Heart left ventricle (tissue), 16 donors: ENCODE data around the gene HLA-DOA. TPM values are rescaled to one million over a fixed set of nuclear protein-coding genes. Genes with fewer than 3 reads are reported as not detected.
A peak's percentile ranks its signal among the peaks of the same experiment; 100 is the strongest.

Source experiments
- ATAC-seq, 4 donors: fragments of 200-7000 bp; cut with Tn5 transposase; one replicate each; pipeline ENCODE4 v1.9.1; 2020 to 2022; ENCODE audit warnings: moderate library complexity in 4 of 4, mild to moderate bottlenecking in 3 of 4, moderate number of reproducible peaks in 1 of 4
- DNase-seq, 5 donors: peaks; one replicate each; pipeline ENCODE4 v3.0.0-alpha.2; 2020
- H3K27ac ChIP-seq, 12 donors: fragments of 200-600 bp; sonication (generic) in 4 of 12; one replicate each; pipeline versions ENCODE4 v1.5.0 to v1.8.0; 2016 to 2022; ENCODE audit warnings: mild to moderate bottlenecking in 2 of 12
- H3K27me3 ChIP-seq, 9 donors: fragments of 200-600 bp; sonication (generic) in 2 of 9; one replicate each; pipeline versions ENCODE4 v1.5.1 to v1.8.0; 2016 to 2022; ENCODE audit warnings: mild to moderate bottlenecking in 3 of 9
- H3K36me3 ChIP-seq, 9 donors: fragments of 200-600 bp; sonication (generic) in 2 of 9; one replicate each; pipeline versions ENCODE4 v1.5.0 to v1.8.0; 2018 to 2022; ENCODE audit warnings: mild to moderate bottlenecking in 2 of 9
- H3K4me1 ChIP-seq, 12 donors: fragments of 200-600 bp; sonication (generic) in 4 of 12; one replicate each; pipeline versions ENCODE4 v1.5.0 to v1.8.0; 2016 to 2022; ENCODE audit warnings: mild to moderate bottlenecking in 3 of 12
- H3K4me3 ChIP-seq, 12 donors: fragments of 200-600 bp; sonication (generic) in 4 of 12; one replicate each; pipeline versions ENCODE4 v1.5.0 to v1.8.0; 2017 to 2022; ENCODE audit warnings: mild to moderate bottlenecking in 9 of 12, moderate library complexity in 4 of 12
- H3K9me3 ChIP-seq, 12 donors: fragments of 200-600 bp; sonication (generic) in 4 of 12; one replicate each; pipeline versions ENCODE4 v1.5.0 to v1.8.0; 2016 to 2022; ENCODE audit warnings: mild to moderate bottlenecking in 1 of 12
- POLR2A ChIP-seq, 2 donors: fragments of 450-650 bp; IDR thresholded peaks; one replicate each; pipeline ENCODE4 v1.6.1; 2017; ENCODE audit warnings: antibody characterized with exemption in 2 of 2, mild to moderate bottlenecking in 2 of 2, moderate library complexity in 2 of 2
- WGBS, 4 donors: extraction: QIAGEN DNeasy Blood & Tissue Kit in 2 of 4; methylation state at CpG; one replicate each; pipeline versions ENCODE4 v1.1.5 to v1.1.7; 2013 to 2018; 5-methylcytosine and 5-hydroxymethylcytosine counted together
- intact Hi-C, 10 donors: fragments of 100-400 bp; cut with DNase I; formaldehyde crosslinking; loops; one replicate each; pipeline versions ENCODE4 v1.11.1 to v1.14.2; 2022
- polyA plus RNA-seq, 2 donors: library from polyadenylated mRNA; stranded (reverse); fragments of 200-250 nt; gene quantifications; one replicate each; pipeline ENCODE4 v1.2.3, GENCODE V29; 2013
- total RNA-seq, 9 donors: library from RNA; depleted of rRNA in 2 of 9; stranded (reverse); fragments of >200 nt in 2 of 9; fragmentation: NEBNext Ultra II Directional in 3 of 9; extraction: Animal tissue kit (Norgen Biotek cat#: 25700) in 3 of 9; gene quantifications; one replicate each; pipeline versions ENCODE4 v1.1.0 to v1.2.4, GENCODE V29; 2016 to 2023
- TF ChIP-seq, protein P1 (sequence below), 12 donors: fragments of 200-600 bp; sonication (generic) in 4 of 12; IDR thresholded peaks; one replicate each; pipeline versions ENCODE4 v1.5.0 to v1.8.0; 2018 to 2022; ENCODE audit warnings: antibody characterized with exemption in 12 of 12, mild to moderate bottlenecking in 5 of 12
- donor health status: ischemic (EF 13 %, LVEDD 7.1; RV severe dilation, severe dysfunction).
- donor health status: healthy with polysubstance abuse.
- donor health status: DM: no; HTN: yes; CAD: no.
- donor health status: DM: no; HTN: no; CAD: no.
- donor health status: ischemic (EF 25% LVEDD 6.9; RV normal size, moderate dysfunction).
- donor health status: ischemic (EF 25% LVEDD 5.7; RV mildly dilated, moderate dysfunction).
- donor health status: healthy.
- donor health status: DM: yes; HTN: yes; CAD: no.
- donor health status: ischemic (EF 35%, LVEDD 5.7; RV mildly dilated, moderate dysfunction).
- donor health status: nonischemic (EF 11% LVEDD 7.7; RV severe dilation, severe dysfunction).
- donor health status: DM: yes; HTN: yes; CAD: no.
- donor health status: PGD.
- donor health status: ischemic (EF 29% LVEDD 5.4; RV normal size, mild dysfunction).
- donor health status: nonischemic (EF 23%, LVEDD 6.1; RV moderate dilation, normal function).

HLA-DOA gene
- total and polyA plus RNA-seq, 11 donors: 0.44 to 32.4 (median 1.3) TPM

DNA sequence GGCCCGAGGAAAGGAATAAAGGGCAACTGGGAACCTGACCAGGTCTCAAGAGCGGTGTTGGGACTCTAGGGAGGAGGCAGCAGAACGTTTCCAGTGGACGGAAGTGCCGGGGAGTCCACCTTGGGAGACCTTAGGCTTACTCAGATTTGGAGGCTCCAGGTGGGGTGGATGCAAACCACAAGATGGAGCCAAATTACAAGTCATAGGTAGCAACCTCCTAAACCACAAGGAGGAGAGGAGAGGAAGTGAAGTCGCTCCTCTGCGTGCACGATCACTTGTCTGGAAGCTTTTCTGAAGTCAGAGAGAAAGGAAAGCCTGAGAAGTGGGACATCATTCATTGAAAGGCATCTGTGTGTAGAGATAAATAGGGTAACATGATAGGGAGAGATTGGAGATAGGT, 9.3 kb downstream of the HLA-DOA start:
- DNase-seq (no peak), ATAC-seq (no peak)
- no peak for TF ChIP-seq POLR2A (IDR thresholded peaks at IDR 0.05)
- TF ChIP-seq, protein P1, sequence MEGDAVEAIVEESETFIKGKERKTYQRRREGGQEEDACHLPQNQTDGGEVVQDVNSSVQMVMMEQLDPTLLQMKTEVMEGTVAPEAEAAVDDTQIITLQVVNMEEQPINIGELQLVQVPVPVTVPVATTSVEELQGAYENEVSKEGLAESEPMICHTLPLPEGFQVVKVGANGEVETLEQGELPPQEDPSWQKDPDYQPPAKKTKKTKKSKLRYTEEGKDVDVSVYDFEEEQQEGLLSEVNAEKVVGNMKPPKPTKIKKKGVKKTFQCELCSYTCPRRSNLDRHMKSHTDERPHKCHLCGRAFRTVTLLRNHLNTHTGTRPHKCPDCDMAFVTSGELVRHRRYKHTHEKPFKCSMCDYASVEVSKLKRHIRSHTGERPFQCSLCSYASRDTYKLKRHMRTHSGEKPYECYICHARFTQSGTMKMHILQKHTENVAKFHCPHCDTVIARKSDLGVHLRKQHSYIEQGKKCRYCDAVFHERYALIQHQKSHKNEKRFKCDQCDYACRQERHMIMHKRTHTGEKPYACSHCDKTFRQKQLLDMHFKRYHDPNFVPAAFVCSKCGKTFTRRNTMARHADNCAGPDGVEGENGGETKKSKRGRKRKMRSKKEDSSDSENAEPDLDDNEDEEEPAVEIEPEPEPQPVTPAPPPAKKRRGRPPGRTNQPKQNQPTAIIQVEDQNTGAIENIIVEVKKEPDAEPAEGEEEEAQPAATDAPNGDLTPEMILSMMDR (IDR thresholded peaks at IDR 0.05): peak in 6 of 12 donors; percentile 19 to 40 (median 28)
- H3K9me3 ChIP-seq: no peaks in the 10 kb centered on the region
- peaks cover 0 to 12% (median 0%) of the 10 kb centered on the region in 12 donors for H3K4me1 ChIP-seq
- intact Hi-C loops: no loop called here
- WGBS, 4 donors: 25 to 40% (median 38%) methylated on average over 8 of the region's 8 CpGs
- peaks cover 0 to 30% (median 0%) of the 10 kb centered on the region in 9 donors for H3K27me3 ChIP-seq
- H3K27ac ChIP-seq: no peak overlapping the region
- no peaks in the 10 kb centered on the region for H3K36me3 ChIP-seq
- H3K4me3 ChIP-seq: no peak overlapping the region

DNA sequence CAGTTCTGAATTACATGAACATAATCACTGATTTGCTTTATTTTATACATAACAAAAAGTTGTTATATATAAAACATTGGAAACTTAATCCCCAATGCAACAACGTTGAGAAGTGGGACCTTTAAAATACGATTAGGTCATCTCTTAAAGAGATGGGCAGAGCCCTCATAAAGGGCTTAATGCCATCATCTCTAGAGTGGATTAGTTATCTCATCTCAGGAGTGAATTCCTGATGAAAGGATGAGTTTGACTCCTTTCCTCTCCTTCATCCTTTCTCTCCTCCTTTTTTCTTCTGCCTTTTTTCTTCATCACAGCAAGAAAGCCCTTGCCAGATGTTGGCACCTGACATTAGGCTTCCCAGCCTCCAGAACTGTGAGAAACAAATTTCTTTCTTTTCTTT, 13.9 kb downstream of the HLA-DOA start:
- Histone ChIP-seq H3K27ac (no peak overlapping the region), H3K9me3 (no peaks in the 10 kb centered on the region), H3K4me3 (no peak overlapping the region), H3K36me3 (no peaks in the 10 kb centered on the region), H3K27me3 (peaks cover 0 to 14% (median 0%) of the 10 kb centered on the region in 9 donors), H3K4me1 (peaks cover 0 to 6% (median 0%) of the 10 kb centered on the region in 12 donors)
- no peak for TF ChIP-seq POLR2A (IDR thresholded peaks at IDR 0.05)
- TF ChIP-seq, protein P1 (IDR thresholded peaks at IDR 0.05): no peak
- DNase-seq (no peak), ATAC-seq (no peak)
- 34 to 47% (median 42%) methylated on average over 2 of the region's 2 CpGs for WGBS, 4 donors
- intact Hi-C loops: no loop called here

DNA sequence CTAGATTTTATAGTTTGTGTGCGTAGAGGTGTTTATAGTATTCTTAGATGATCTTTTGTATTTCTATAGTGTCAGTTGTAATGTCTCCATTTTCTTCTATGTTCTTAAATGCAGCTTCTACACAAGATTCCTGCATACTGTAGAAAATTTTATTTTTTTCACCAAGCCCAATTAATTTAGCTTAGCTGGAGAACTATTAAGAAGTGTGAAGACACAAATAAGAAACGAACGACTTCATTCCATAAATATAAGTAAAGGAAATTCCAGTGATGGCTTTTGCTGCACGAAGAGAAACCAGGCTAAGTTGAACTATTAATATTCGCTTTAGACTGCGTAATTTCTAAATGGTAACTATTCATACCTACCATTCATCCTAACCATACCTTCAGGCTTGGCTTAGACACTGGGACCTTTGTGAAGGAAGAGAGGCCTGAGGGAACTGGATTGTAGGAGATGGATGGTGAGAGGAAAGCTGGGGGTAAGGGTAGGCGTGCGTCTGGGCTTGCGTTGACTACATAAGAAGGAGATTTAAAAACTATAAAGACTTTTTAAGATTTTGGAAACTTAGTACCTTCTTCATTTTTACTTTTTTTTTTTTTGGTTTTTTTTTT, 15.9 kb downstream of the HLA-DOA start:
- no peak for TF ChIP-seq POLR2A (IDR thresholded peaks at IDR 0.05)
- TF ChIP-seq, protein P1 (IDR thresholded peaks at IDR 0.05): no peak
- H3K27me3 ChIP-seq: peaks cover 0 to 2% (median 0%) of the 10 kb centered on the region in 9 donors
- H3K36me3 ChIP-seq: no peaks in the 10 kb centered on the region
- 80 to 86% (median 84%) methylated on average over 9 of the region's 9 CpGs for WGBS, 4 donors
- ATAC-seq (no peak), DNase-seq (no peak)
- H3K27ac ChIP-seq: no peak overlapping the region
- H3K9me3 ChIP-seq: no peaks in the 10 kb centered on the region
- no peaks in the 10 kb centered on the region for H3K4me1 ChIP-seq
- intact Hi-C loops: no loop called here
- H3K4me3 ChIP-seq: no peak overlapping the region

DNA sequence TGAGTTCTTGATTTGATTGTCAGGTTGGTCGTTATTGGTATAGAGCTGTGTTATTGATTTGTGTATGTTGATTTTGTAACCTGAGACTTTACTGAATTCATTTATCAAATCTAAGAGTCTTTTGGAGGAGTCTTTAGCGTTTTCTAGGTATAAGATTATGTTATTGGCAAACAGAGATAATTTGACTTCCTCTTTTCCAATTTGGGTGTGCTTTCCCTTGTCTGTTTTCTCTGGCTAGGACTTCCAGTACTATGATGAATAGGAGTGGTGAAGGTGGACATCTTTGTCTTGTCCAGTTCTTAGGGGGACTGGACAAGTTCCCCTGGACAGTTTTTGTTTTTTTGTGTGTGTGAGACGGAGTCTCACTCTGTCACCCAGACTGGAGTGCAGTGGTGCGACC, 17.4 kb downstream of the HLA-DOA start:
- Histone ChIP-seq H3K27ac (no peak overlapping the region), H3K9me3 (no peaks in the 10 kb centered on the region), H3K4me3 (no peak overlapping the region), H3K27me3 (no peaks in the 10 kb centered on the region), H3K36me3 (no peaks in the 10 kb centered on the region), H3K4me1 (no peaks in the 10 kb centered on the region)
- no peak for TF ChIP-seq POLR2A (IDR thresholded peaks at IDR 0.05)
- TF ChIP-seq, protein P1 (IDR thresholded peaks at IDR 0.05): no peak
- intact Hi-C loops: no loop called here
- ATAC-seq (no peak), DNase-seq (no peak)
- WGBS, 4 donors: 77 to 84% (median 79%) methylated on average over 4 of the region's 4 CpGs
